ENCODE measurements around the gene TSEN34. TPM values are rescaled to one million over a fixed set of nuclear protein-coding genes. Genes with fewer than 3 reads are reported as not detected.
"Not testable (repeated sequence)": the region's sequence is repeated elsewhere in the genome, so short reads cannot be mapped to it uniquely, and the experiment has no call there.

TSEN34 gene
- total RNA-seq, 1 donor from 2014 or later: 43.9 TPM

DNA sequence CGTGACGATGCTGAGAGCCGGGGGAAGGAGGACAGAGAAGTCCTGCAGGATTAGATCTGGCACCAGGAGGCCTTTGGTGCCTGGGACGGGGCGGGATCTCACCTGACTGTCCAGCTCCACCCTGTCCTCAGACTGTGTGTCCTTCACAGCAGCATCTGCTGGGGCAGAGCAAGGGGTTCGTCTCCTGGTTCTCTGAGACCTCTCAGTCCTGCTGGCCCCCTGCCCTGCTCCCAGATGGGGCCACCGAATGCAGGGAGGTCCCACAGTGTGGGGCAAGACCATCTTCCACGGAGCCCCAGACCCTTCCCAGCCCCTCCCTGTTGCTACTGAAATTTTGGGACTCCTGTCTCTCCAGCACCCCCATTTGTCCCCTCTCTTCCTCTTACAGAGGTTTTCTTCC is 27.2 kb downstream of the TSEN34 start:
- no peak for DNase-seq (ENCODE audit: low spot score in 2 of 2, unreplicated experiment in 2 of 2)
- H3K27ac Mint-ChIP-seq: no peak overlapping the region
- TF ChIP-seq, protein P1, sequence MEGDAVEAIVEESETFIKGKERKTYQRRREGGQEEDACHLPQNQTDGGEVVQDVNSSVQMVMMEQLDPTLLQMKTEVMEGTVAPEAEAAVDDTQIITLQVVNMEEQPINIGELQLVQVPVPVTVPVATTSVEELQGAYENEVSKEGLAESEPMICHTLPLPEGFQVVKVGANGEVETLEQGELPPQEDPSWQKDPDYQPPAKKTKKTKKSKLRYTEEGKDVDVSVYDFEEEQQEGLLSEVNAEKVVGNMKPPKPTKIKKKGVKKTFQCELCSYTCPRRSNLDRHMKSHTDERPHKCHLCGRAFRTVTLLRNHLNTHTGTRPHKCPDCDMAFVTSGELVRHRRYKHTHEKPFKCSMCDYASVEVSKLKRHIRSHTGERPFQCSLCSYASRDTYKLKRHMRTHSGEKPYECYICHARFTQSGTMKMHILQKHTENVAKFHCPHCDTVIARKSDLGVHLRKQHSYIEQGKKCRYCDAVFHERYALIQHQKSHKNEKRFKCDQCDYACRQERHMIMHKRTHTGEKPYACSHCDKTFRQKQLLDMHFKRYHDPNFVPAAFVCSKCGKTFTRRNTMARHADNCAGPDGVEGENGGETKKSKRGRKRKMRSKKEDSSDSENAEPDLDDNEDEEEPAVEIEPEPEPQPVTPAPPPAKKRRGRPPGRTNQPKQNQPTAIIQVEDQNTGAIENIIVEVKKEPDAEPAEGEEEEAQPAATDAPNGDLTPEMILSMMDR (IDR thresholded peaks at IDR 0.05; ENCODE audit: unreplicated experiment): no peak
- no peaks in the 10 kb centered on the region for H3K9me3 Mint-ChIP-seq
- peaks cover 4% of the 10 kb centered on the region for H3K36me3 Mint-ChIP-seq
- peaks cover 4% of the 10 kb centered on the region for H3K4me1 Mint-ChIP-seq
- H3K4me3 Mint-ChIP-seq: no peak overlapping the region
- peaks cover 3% of the 10 kb centered on the region for H3K27me3 Mint-ChIP-seq (ENCODE audit: low read depth)

DNA sequence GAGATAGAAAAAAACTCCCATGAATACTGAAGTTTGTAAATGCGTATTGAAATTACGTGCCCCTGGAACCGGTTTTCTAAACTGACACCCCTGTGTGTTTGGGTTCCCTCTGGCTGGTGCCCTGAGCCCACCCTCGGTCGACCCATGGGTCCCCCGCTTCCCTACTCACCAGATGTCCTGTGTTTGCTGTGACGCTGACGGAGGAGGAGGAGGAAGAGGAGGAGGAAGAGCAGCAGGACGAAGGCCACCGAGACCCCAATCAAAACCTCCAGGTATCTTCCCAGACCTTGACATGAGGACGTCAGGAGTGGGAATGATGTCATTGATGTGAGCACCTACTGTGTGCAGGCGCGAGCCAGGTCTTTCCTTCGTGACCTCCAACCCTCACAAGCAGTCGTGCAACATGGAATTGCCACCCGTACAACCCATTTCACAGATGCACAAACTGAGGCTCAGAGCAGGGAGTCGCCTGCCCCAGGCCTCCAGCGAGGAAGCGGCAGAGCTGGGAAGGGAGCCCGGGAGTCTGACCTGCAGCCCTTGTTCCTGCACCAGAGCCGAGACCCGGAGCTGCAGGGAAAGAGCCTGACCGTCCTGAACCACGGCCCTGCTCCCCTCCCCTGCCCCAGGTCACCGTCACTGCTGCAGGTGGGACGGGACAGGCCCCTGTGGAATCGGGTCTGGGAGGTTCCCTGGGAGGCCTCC is 28.0 kb downstream of the TSEN34 start:
- Mint-ChIP-seq H3K4me1 (peaks cover 11% of the 10 kb centered on the region), H3K36me3 (peaks cover 4% of the 10 kb centered on the region), H3K27ac (no peak overlapping the region), H3K4me3 (no peak overlapping the region), H3K27me3 (ENCODE audit: low read depth) (peaks cover 11% of the 10 kb centered on the region), H3K9me3 (no peaks in the 10 kb centered on the region)
- no peak for DNase-seq (ENCODE audit: low spot score in 2 of 2, unreplicated experiment in 2 of 2)
- TF ChIP-seq, protein P1 (IDR thresholded peaks at IDR 0.05; ENCODE audit: unreplicated experiment): no peak

DNA sequence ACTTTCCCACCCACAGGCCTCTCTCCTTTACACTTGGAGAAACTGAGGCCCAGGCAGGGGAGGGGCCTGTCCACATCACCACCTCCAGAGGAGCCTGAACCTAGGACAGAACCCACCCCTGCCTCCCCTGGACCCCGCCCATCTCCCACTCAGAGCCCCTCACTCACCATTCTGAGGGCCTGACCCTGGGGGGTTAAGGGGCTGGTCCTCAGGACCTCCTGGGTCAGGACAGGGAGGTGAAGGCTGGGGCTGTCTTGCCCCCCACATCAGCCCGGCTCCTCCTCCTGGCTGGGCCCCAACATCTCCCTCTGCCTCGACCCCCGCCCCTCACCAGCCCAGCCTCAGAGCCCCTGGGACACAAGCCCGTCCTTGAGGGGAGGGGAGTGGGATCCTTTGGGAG is 28.6 kb downstream of the TSEN34 start:
- H3K27me3 Mint-ChIP-seq (ENCODE audit: low read depth): peaks cover 12% of the 10 kb centered on the region
- DNase-seq (ENCODE audit: low spot score in 2 of 2, unreplicated experiment in 2 of 2); H3K9me3 Mint-ChIP-seq; H3K4me3 Mint-ChIP-seq; H3K27ac Mint-ChIP-seq; H3K36me3 Mint-ChIP-seq: not testable (repeated sequence)
- peaks cover 11% of the 10 kb centered on the region for H3K4me1 Mint-ChIP-seq

DNA sequence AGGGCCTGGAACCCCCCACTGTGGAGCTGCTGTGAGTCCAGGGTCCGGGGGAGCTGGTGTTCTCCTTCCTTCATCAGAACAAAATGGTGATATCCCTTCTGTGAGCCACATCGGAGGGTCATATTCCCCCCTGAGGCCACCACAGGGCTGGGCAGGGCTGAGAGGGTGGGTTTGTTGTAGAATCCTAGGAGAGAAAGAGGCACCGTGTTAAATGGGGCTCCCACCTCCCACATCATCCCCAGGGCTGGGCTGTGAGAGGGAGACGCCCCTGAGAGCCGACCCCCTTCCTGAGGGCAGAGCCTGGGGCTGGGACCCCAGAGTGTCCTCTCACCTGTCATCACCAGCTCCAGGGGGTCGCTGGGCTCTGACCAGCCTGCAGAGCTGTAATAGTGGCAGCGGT is 30.8 kb downstream of the TSEN34 start:
- H3K36me3 Mint-ChIP-seq: not testable (repeated sequence)

DNA sequence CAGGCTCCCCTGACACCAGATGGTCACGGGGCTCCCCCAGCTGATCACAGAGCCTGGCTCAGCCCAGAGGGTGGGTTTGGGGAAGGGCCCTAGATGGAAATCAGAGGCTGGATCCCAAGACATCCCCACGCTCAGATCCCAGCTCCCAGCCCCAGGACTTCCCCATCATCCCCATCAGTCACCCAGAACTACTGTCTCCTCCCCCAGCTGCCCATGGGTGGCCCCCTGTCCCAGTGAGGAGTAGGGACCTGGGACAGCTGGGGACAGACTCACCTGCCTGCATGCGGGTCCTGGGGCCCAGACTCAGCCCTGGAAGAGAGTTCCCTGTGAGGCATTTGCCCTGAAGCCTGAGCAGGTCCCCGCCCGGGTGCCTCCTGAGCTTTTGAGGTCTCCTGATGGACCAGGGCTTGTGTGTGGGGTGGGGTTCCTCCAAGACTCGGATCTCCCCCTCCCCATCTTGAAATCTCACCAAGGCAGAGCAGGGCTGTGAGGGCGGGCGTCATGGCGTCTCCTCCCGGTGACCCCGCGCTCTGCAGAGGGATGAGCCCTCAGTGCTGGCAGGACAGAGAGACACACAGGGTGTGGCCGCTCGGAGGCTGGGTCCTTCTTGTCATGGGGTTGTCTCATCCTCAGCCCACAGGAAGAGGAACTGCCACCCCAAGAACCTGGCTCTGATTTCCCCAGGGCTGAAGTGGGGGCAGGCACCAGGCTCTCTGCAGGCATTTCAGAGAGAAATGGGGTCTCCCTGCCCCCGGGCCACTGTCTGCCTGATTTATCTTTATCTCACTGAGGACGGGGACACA is 31.6 kb downstream of the TSEN34 start, which contains the start of gene LILRB3:
LILRB3 (minus strand) TSS at position 534 of the 803 bp plus-strand sequence; CDS start at position 503, 31 bp downstream.
- Mint-ChIP-seq H3K4me1 (peaks cover 11% of the 10 kb centered on the region), H3K27ac (peak within 1 kb of the TSS; percentile 5), H3K27me3 (ENCODE audit: low read depth) (peaks cover 18% of the 10 kb centered on the region)
- H3K36me3 Mint-ChIP-seq; DNase-seq (ENCODE audit: low spot score in 2 of 2, unreplicated experiment in 2 of 2); H3K4me3 Mint-ChIP-seq; H3K9me3 Mint-ChIP-seq: not testable (repeated sequence)

More for the DNA sequence above, 30.8 kb downstream of the TSEN34 start:
- not testable (repeated sequence) for H3K9me3 Mint-ChIP-seq; DNase-seq (ENCODE audit: low spot score in 2 of 2, unreplicated experiment in 2 of 2); H3K4me3 Mint-ChIP-seq; H3K27ac Mint-ChIP-seq
- H3K27me3 Mint-ChIP-seq (ENCODE audit: low read depth): peaks cover 16% of the 10 kb centered on the region
- H3K4me1 Mint-ChIP-seq: peaks cover 11% of the 10 kb centered on the region

DNA sequence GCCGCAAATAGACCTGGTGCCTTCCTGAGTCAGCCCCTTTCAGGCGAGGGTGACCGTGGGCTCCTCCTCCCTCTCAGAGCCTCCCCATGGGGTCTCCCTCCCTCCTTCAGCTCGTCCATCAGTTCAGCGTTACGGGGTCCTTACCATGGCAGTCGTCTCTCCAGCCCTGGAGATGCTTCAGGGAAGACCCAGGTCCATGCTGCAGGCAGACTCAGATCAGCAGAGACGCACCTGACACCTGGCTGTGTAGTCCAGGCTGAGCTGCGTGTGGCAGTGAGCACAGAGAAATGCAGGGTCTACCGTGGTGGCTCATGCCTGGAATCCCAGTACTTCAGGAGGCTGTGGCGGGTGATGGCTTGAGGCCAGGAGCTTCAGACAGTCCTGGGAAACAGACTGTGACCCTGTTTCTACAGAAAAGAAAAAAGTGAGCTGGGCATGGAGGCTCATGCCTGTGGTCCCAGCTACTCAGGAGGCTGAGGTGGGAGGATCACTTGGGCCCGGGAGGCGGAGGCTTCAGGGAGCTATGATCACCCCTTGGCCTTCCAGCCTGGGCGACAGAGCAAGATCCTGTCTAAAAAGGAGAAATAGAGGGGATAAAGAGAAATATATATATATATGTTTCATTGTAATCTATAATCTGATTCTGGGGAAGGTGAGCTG is 32.3 kb downstream of the TSEN34 start:
- not testable (repeated sequence) for H3K36me3 Mint-ChIP-seq; H3K9me3 Mint-ChIP-seq; DNase-seq (ENCODE audit: low spot score in 2 of 2, unreplicated experiment in 2 of 2); H3K4me3 Mint-ChIP-seq
- H3K27ac Mint-ChIP-seq: peak overlapping the region; percentile 5
- H3K4me1 Mint-ChIP-seq: peaks cover 11% of the 10 kb centered on the region
- H3K27me3 Mint-ChIP-seq (ENCODE audit: low read depth): peaks cover 22% of the 10 kb centered on the region

DNA sequence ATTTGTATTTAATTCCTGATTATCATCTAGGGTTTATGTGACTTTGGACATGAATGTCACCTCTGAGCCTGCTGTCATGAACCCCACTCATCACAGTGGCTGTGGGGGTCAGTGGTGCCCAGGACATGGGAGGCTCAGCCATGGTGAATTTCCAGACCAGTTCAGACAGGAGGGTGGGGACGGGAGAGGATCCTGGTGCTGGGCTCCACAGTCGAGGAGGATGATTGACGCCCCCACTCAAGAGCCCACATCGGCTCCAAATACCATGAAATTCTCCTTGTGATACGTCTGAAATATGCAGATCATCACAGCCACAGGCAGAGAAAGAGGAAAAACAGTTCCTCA is 32.8 kb downstream of the TSEN34 start:
- H3K27ac Mint-ChIP-seq, H3K9me3 Mint-ChIP-seq: not testable (repeated sequence)

DNA sequence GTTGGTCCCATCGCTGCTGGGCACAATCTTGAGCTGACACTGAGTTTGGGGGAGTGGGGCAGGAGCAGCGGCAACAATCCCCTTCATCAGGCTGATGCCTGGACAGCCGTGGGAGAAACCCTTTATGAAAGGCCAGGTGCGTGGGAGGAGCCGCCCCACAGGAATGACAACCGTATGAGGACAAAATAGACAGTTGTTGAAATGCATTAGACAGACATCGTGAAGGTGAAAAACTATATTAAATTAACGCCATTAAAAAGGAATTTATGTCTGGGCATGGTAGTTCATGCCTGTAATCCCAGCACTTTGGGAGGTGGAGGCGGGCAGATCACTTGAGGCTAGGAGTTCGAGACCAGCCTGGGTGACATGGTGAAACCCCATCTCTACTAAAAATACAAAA is 33.5 kb downstream of the TSEN34 start:
- H3K27ac Mint-ChIP-seq; DNase-seq (ENCODE audit: low spot score in 2 of 2, unreplicated experiment in 2 of 2); H3K36me3 Mint-ChIP-seq; H3K9me3 Mint-ChIP-seq; H3K4me3 Mint-ChIP-seq: not testable (repeated sequence)
- Mint-ChIP-seq H3K4me1 (peaks cover 11% of the 10 kb centered on the region), H3K27me3 (ENCODE audit: low read depth) (peaks cover 28% of the 10 kb centered on the region)

More for the DNA sequence above, 32.8 kb downstream of the TSEN34 start:
- not testable (repeated sequence) for H3K4me3 Mint-ChIP-seq; DNase-seq (ENCODE audit: low spot score in 2 of 2, unreplicated experiment in 2 of 2); H3K36me3 Mint-ChIP-seq
- H3K4me1 Mint-ChIP-seq: peaks cover 11% of the 10 kb centered on the region
- H3K27me3 Mint-ChIP-seq (ENCODE audit: low read depth): peaks cover 24% of the 10 kb centered on the region

Data from mesothelial cell of epicardium (in vitro differentiated cells).